ENCODE measurements around the gene OIT3.
"Not testable (repeated sequence)": the region's sequence is repeated elsewhere in the genome, so short reads cannot be mapped to it uniquely, and the experiment has no call there.

DNA sequence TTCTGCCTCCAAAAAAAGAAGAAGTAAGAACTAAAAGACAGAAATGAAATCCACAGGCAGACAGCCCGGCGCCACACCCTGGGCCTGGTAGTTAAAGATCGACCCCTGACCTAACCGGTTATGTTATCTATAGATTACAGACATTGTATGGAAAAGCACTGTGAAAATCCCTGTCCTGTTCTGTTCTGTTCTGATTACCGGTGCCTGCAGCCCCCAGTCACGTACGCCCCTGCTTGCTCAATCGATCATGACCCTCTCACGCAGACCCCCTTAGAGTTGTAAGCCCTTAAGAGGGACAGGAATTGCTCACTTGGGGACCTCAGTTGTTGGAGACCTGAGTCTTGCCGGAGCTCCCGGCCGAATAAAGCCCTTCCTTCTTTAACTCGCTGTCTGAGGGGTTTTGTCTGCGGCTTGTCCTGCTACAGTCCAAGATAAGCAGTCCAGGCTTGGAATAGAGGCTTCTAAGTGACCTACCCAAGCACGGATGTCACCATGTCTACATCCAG lies 10.5 kb downstream of the OIT3 start:
- not testable (repeated sequence) for TF ChIP-seq CTCF (conservative IDR thresholded peaks at IDR 0.05; ENCODE audit: low read length); EZH2phosphoT487 (IDR thresholded peaks at IDR 0.05; ENCODE audit: borderline replicate concordance, low read depth, low read length)
